H1 (cell line): Measurements from ENCODE around the gene FTHL17. TPM values are rescaled to one million over a fixed set of nuclear protein-coding genes. Genes with fewer than 3 reads are reported as not detected.

Experiments used
- CTCF ChIA-PET: fragments of 300-600 bp; sonication (Branson Sonifier 250); formaldehyde crosslinking; loops from one replicate; lab custom pipeline; 2021; ENCODE audit not compliant: partially characterized antibody; lab: Charles Lee
- POLR2A ChIA-PET: fragments of 300-600 bp; sonication (Branson Sonifier 250); formaldehyde crosslinking; loops from one replicate; lab custom pipeline; 2021; ENCODE audit warnings: inconsistent platforms; ENCODE audit not compliant: partially characterized antibody; lab: Charles Lee
- DNase-seq, 2 experiments: peaks; one replicate each; pipeline versions ENCODE4 v3.0.0 to v3.0.0-alpha.2; 2010 to 2022; ENCODE audit warnings: low spot score in 2 of 2, low read depth in 1 of 2, mixed read lengths in 1 of 2
- FAIRE-seq: peaks from 2 replicates; lab custom pipeline; 2011; peaks lifted over from hg19 to GRCh38; lab: Jason Lieb, UNC
- H2AFZ ChIP-seq: 2 replicates; pipeline ENCODE4 v1.8.1; 2012; ENCODE audit warnings: low read length, inconsistent platforms
- H2AK5ac ChIP-seq: 2 replicates; pipeline ENCODE4 v1.6.1; 2013; ENCODE audit warnings: low read depth, low read length
- H2BK120ac ChIP-seq: replicated peaks from 2 replicates; pipeline ENCODE3; 2013; ENCODE audit warnings: low read depth, low read length, inconsistent platforms
- H2BK12ac ChIP-seq: 2 replicates; pipeline ENCODE4 v1.6.1; 2013; ENCODE audit warnings: low read depth, low read length
- H2BK15ac ChIP-seq: 2 replicates; pipeline ENCODE4 v1.6.1; 2013; ENCODE audit warnings: low read length
- H2BK20ac ChIP-seq: 2 replicates; pipeline ENCODE4 v1.6.1; 2013; ENCODE audit warnings: low read length
- H2BK5ac ChIP-seq: 2 replicates; pipeline ENCODE4 v1.6.1; 2013; ENCODE audit warnings: low read depth, low read length
- H3K14ac ChIP-seq: 2 replicates; pipeline ENCODE4 v1.6.1; 2013; ENCODE audit warnings: inconsistent platforms; ENCODE audit not compliant: insufficient read length
- H3K18ac ChIP-seq: 2 replicates; pipeline ENCODE4 v1.6.1; 2013; ENCODE audit warnings: low read length; ENCODE audit errors: extremely low read depth
- H3K23ac ChIP-seq: 2 replicates; pipeline ENCODE4 v1.6.1; 2013; ENCODE audit warnings: inconsistent platforms; ENCODE audit not compliant: insufficient read length
- H3K23me2 ChIP-seq: 2 replicates; pipeline ENCODE4 v1.6.1; 2013; ENCODE audit warnings: low read depth, low read length
- H3K27ac ChIP-seq: 2 replicates; pipeline ENCODE4 v1.6.1; 2011; ENCODE audit warnings: low read depth, low read length, inconsistent platforms
- H3K27me3 ChIP-seq, 4 experiments: replicated peaks in 1 of 4; 1 replicate in 1 of 4; 2 replicates in 3 of 4; pipeline versions ENCODE4 v1.6.1 to v1.8.1; 2011 to 2013; ENCODE audit warnings: low read length in 3 of 4, mild to moderate bottlenecking in 3 of 4, inconsistent platforms in 2 of 4, mixed read lengths in 2 of 4, moderate library complexity in 1 of 4; ENCODE audit not compliant: control insufficient read depth in 3 of 4, insufficient read depth in 3 of 4; ENCODE audit errors: extremely low read depth in 1 of 4
- H3K36me3 ChIP-seq, 4 experiments: 2 replicates each; pipeline versions ENCODE4 v1.6.1 to v1.8.1; 2011 to 2013; ENCODE audit warnings: mild to moderate bottlenecking in 4 of 4, low read length in 3 of 4, moderate library complexity in 2 of 4, control low read depth in 1 of 4, inconsistent platforms in 1 of 4; ENCODE audit not compliant: insufficient read depth in 4 of 4, control insufficient read depth in 2 of 4
- H3K4ac ChIP-seq: replicated peaks from 2 replicates; pipeline ENCODE3; 2013; ENCODE audit warnings: low read length, low read depth, mixed read lengths, inconsistent platforms; ENCODE audit not compliant: insufficient read length
- H3K4me1 ChIP-seq, 4 experiments: replicated peaks in 1 of 4; 1 replicate in 1 of 4; 2 replicates in 3 of 4; pipeline versions ENCODE4 v1.6.1 to v1.8.1; 2011 to 2013; ENCODE audit warnings: low read length in 3 of 4, inconsistent platforms in 2 of 4, mixed read lengths in 1 of 4; ENCODE audit not compliant: insufficient read depth in 4 of 4, control insufficient read depth in 3 of 4
- H3K4me2 ChIP-seq, 2 experiments: 2 replicates each; pipeline versions ENCODE4 v1.6.1 to v1.8.1; 2011 to 2013; ENCODE audit warnings: low read depth in 2 of 2, low read length in 2 of 2, control low read depth in 1 of 2, inconsistent platforms in 1 of 2, mild to moderate bottlenecking in 1 of 2; ENCODE audit not compliant: insufficient read depth in 1 of 2
- H3K4me3 ChIP-seq, 4 experiments: fragments of 200-600, 300-600 bp in 1 of 4; sonication (generic), shearing (Covaris generic), sonication (Bioruptor Twin) in 1 of 4; 2 replicates each; pipeline versions ENCODE4 v1.5.1 to v1.8.1; 2011 to 2016; ENCODE audit warnings: low read length in 4 of 4, low read depth in 3 of 4, control low read depth in 2 of 4, inconsistent platforms in 2 of 4, mild to moderate bottlenecking in 2 of 4, mixed read lengths in 1 of 4, moderate library complexity in 1 of 4; ENCODE audit not compliant: insufficient read depth in 2 of 4; ENCODE audit errors: extremely low read depth in 1 of 4
- H3K56ac ChIP-seq: replicated peaks from 2 replicates; pipeline ENCODE3; 2013; ENCODE audit warnings: low read depth, mild to moderate bottlenecking, mixed read lengths, low read length, inconsistent platforms; ENCODE audit not compliant: insufficient read length
- H3K79me1 ChIP-seq: 2 replicates; pipeline ENCODE4 v1.6.1; 2013; ENCODE audit warnings: low read depth, low read length, control low read depth
- H3K79me2 ChIP-seq, 2 experiments: 2 replicates each; pipeline versions ENCODE4 v1.6.1 to v1.8.1; 2012 to 2013; ENCODE audit warnings: low read length in 2 of 2, mild to moderate bottlenecking in 2 of 2, inconsistent platforms in 1 of 2; ENCODE audit not compliant: insufficient read depth in 2 of 2, control insufficient read depth in 1 of 2
- H3K9ac ChIP-seq, 4 experiments: replicated peaks in 1 of 4; 1 replicate in 1 of 4; 2 replicates in 3 of 4; pipeline versions ENCODE4 v1.6.1 to v1.8.1; 2011 to 2013; ENCODE audit warnings: low read depth in 3 of 4, low read length in 3 of 4, control low read depth in 2 of 4, mild to moderate bottlenecking in 2 of 4, moderate library complexity in 2 of 4, inconsistent platforms in 1 of 4; ENCODE audit errors: extremely low read depth in 1 of 4
- H3K9me3 ChIP-seq, 2 experiments: 2 replicates each; pipeline versions ENCODE4 v1.6.1 to v1.8.1; 2012 to 2013; ENCODE audit warnings: mild to moderate bottlenecking in 2 of 2, moderate library complexity in 2 of 2, control low read depth in 1 of 2, inconsistent platforms in 1 of 2, low read depth in 1 of 2, low read length in 1 of 2, mixed read lengths in 1 of 2; ENCODE audit not compliant: insufficient read depth in 2 of 2
- H4K20me1 ChIP-seq, 2 experiments: replicated peaks in 1 of 2; 2 replicates each; pipeline versions ENCODE3 to v1.8.1; 2011 to 2013; ENCODE audit warnings: inconsistent platforms in 2 of 2, low read length in 2 of 2, mild to moderate bottlenecking in 1 of 2; ENCODE audit not compliant: insufficient read depth in 2 of 2, control insufficient read depth in 1 of 2
- H4K5ac ChIP-seq: 2 replicates; pipeline ENCODE4 v1.6.1; 2013; ENCODE audit warnings: low read length, low read depth, mixed read lengths, inconsistent platforms; ENCODE audit not compliant: insufficient read length
- H4K8ac ChIP-seq: 2 replicates; pipeline ENCODE4 v1.8.0; 2013; ENCODE audit warnings: mild to moderate bottlenecking, moderate library complexity, low read length, inconsistent platforms; ENCODE audit not compliant: insufficient read depth; ENCODE audit errors: extremely low read depth
- H4K91ac ChIP-seq: replicated peaks from 2 replicates; pipeline ENCODE3; 2013; ENCODE audit warnings: low read length, mixed read lengths, inconsistent platforms; ENCODE audit not compliant: insufficient read length
- CBX5 ChIP-seq: fragments of 300-800, 300-1000 bp; sonication (generic); IDR thresholded peaks from 2 replicates; pipeline ENCODE4 v1.7.1; 2016; ENCODE audit warnings: antibody characterized with exemption, low read length, low read depth
- CEBPB ChIP-seq: IDR thresholded peaks from 2 replicates; pipeline ENCODE4 v1.6.1; 2012; ENCODE audit warnings: low read depth, low read length
- CHD2 ChIP-seq: IDR thresholded peaks from 2 replicates; pipeline ENCODE4 v1.6.1; 2012; ENCODE audit warnings: low read length, improper control_type of control experiment
- EZH2 ChIP-seq: fragments of 200-600 bp; sonication (generic); IDR thresholded peaks from 2 replicates; pipeline ENCODE4 v1.7.1; 2012; ENCODE audit warnings: low read depth, mild to moderate bottlenecking, moderate library complexity, low read length, inconsistent platforms; ENCODE audit not compliant: severe bottlenecking
- GABPA ChIP-seq: IDR thresholded peaks from 2 replicates; pipeline ENCODE4 v1.6.1; 2011; ENCODE audit warnings: mild to moderate bottlenecking, low read length, moderate library complexity, borderline replicate concordance; ENCODE audit not compliant: insufficient read depth
- GTF2F1 ChIP-seq: IDR thresholded peaks from 2 replicates; pipeline ENCODE4 v1.6.1; 2012; ENCODE audit warnings: low read depth, low read length, improper control_type of control experiment, borderline replicate concordance
- HDAC6 ChIP-seq: IDR thresholded peaks from one replicate; pipeline ENCODE4 v1.7.1; 2012; ENCODE audit warnings: low read depth, mild to moderate bottlenecking, inconsistent platforms, low read length, moderate library complexity
- JUND ChIP-seq: IDR thresholded peaks from 2 replicates; pipeline ENCODE4 v1.6.1; 2011; ENCODE audit warnings: mild to moderate bottlenecking, improper control_type of control experiment, low read length
- POLR2A ChIP-seq, 2 experiments: IDR thresholded peaks; 1 replicate in 1 of 2; 2 replicates in 1 of 2; pipeline ENCODE4 v1.6.1; 2011; ENCODE audit warnings: low read depth in 2 of 2, low read length in 2 of 2, mild to moderate bottlenecking in 2 of 2; ENCODE audit errors: control extremely low read depth in 1 of 2
- RAD21 ChIP-seq, 2 experiments: IDR thresholded peaks in 1 of 2; conservative IDR thresholded peaks in 1 of 2; 2 replicates each; pipeline ENCODE4 v1.6.1; 2011; ENCODE audit warnings: low read depth in 2 of 2, low read length in 2 of 2, improper control_type of control experiment in 1 of 2, inconsistent platforms in 1 of 2, mild to moderate bottlenecking in 1 of 2, moderate library complexity in 1 of 2
- RXRA ChIP-seq: IDR thresholded peaks from 2 replicates; pipeline ENCODE4 v1.6.1; 2011; ENCODE audit warnings: low read depth, mild to moderate bottlenecking, low read length, moderate library complexity; ENCODE audit not compliant: insufficient read depth
- SP1 ChIP-seq: IDR thresholded peaks from 2 replicates; pipeline ENCODE4 v1.6.1; 2011; ENCODE audit warnings: low read depth, low read length
- TAF7 ChIP-seq: optimal IDR thresholded peaks from 2 replicates; pipeline ENCODE3; 2011; ENCODE audit warnings: low read depth, mild to moderate bottlenecking, inconsistent platforms, low read length, moderate library complexity, borderline replicate concordance
- TBP ChIP-seq: IDR thresholded peaks from 2 replicates; pipeline ENCODE4 v1.6.1; 2011; ENCODE audit warnings: low read depth, low read length, improper control_type of control experiment
- TEAD4 ChIP-seq: IDR thresholded peaks from 2 replicates; pipeline ENCODE4 v1.6.1; 2012; ENCODE audit warnings: low read depth, low read length, inconsistent platforms, mixed read lengths
- WGBS, 2 experiments: shearing (Covaris generic) in 1 of 2; methylation state at CpG; one replicate each; pipeline versions ENCODE4 v1.1.6 to v1.1.7; 2013 to 2015; ENCODE audit warnings: low lambda C conversion rate in 2 of 2, mixed read lengths in 2 of 2, inconsistent platforms in 1 of 2, low coverage in 1 of 2, missing lambda C conversion rate in 1 of 2; ENCODE audit not compliant: insufficient replicate concordance in 2 of 2, insufficient coverage in 1 of 2, insufficient read length in 1 of 2; ENCODE audit errors: extremely low coverage in 1 of 2, missing lambda C conversion rate in 1 of 2; 5-methylcytosine and 5-hydroxymethylcytosine counted together
- polyA plus RNA-seq, 7 experiments: library from polyadenylated mRNA; depleted of rRNA in 3 of 7; stranded (reverse) in 5 of 7; unstranded in 2 of 7; fragments of >200 nt in 5 of 7; fragments of 200-250 nt in 2 of 7; gene quantifications; 1 replicate in 5 of 7; 2 replicates in 1 of 7; 4 replicates in 1 of 7; pipeline versions ENCODE4 v1.2.1 to v1.2.3, GENCODE V29; 2011 to 2013; ENCODE audit warnings: missing spikeins in 2 of 7, mixed read lengths in 2 of 7
- total RNA-seq: library from RNA; stranded (reverse); fragmentation: NEBNext Ultra II Directional; extraction: Animal tissue kit (Norgen Biotek cat#: 25700); gene quantifications from 2 replicates; pipeline ENCODE4 v1.2.1, GENCODE V29; 2021
- TF ChIP-seq, protein P1 (sequence below): IDR thresholded peaks from 2 replicates; pipeline ENCODE4 v1.6.1; 2012; ENCODE audit warnings: inconsistent platforms

FTHL17 gene
- total and polyA plus RNA-seq, 2 of the 8 experiments (the other 6 are each of a cell fraction or from before 2014, with no cell fraction given): not detected

- ChIA-PET CTCF (interaction anchor here (1.0 to 2.3 kb wide), 2 partner anchors 14 to 16 kb away, joined by 3 to 16 read pairs; no protein-coding TSS in a partner anchor), POLR2A (no interaction called here)
- H3K9ac ChIP-seq: no peak overlapping the region
- no peak overlapping the region for H4K5ac ChIP-seq
- no peak overlapping the region for H2AFZ ChIP-seq
- H2BK15ac ChIP-seq: no peak overlapping the region
- no peak overlapping the region for H3K27ac ChIP-seq
- TF ChIP-seq RAD21 (IDR thresholded peaks at IDR 0.05 in 1 of 2, conservative IDR thresholded peaks at IDR 0.05 in 1 of 2; ENCODE audit: low read depth in 2 of 2, low read length in 2 of 2) (no peak), CBX5 (no peak), TEAD4 (no peak), TAF7 (no peak), HDAC6 (no peak), RXRA (no peak), CHD2 (no peak), TBP (no peak), POLR2A (IDR thresholded peaks at IDR 0.05; ENCODE audit: control extremely low read depth in 1 of 2, low read depth in 2 of 2, low read length in 2 of 2) (no peak), GABPA (no peak), JUND (no peak), SP1 (no peak), GTF2F1 (no peak), CEBPB (no peak), EZH2 (no peak)
- TF ChIP-seq, protein P1, sequence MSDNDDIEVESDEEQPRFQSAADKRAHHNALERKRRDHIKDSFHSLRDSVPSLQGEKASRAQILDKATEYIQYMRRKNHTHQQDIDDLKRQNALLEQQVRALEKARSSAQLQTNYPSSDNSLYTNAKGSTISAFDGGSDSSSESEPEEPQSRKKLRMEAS: no peak
- H3K4me2 ChIP-seq: no peak overlapping the region
- no peak overlapping the region for H2BK5ac ChIP-seq
- H4K20me1 ChIP-seq: no peaks in the 10 kb centered on the region
- H3K23ac ChIP-seq: no peak overlapping the region
- no peaks in the 10 kb centered on the region for H3K9me3 ChIP-seq
- H3K56ac ChIP-seq: no peak overlapping the region
- H2BK120ac ChIP-seq: no peak overlapping the region
- no peaks in the 10 kb centered on the region for H3K79me1 ChIP-seq
- no peak overlapping the region for H2AK5ac ChIP-seq
- H4K91ac ChIP-seq: no peak overlapping the region
- H3K79me2 ChIP-seq: no peaks in the 10 kb centered on the region
- no peak overlapping the region for H3K4ac ChIP-seq
- no peak overlapping the region for H2BK12ac ChIP-seq
- H3K18ac ChIP-seq: no peak overlapping the region
- DNase-seq (no peak), FAIRE-seq (no peak)
- H2BK20ac ChIP-seq: no peak overlapping the region
- H3K27me3 ChIP-seq: no peaks in the 10 kb centered on the region
- H3K36me3 ChIP-seq: no peaks in the 10 kb centered on the region
- H3K4me3 ChIP-seq: no peak overlapping the region
- WGBS, 2 experiments: 89% methylated on average over 2 of the region's 2 CpGs; no CpG with 5 or more reads in 1 of the 2 experiments
- H3K14ac ChIP-seq: no peak overlapping the region
- H3K23me2 ChIP-seq: no peaks in the 10 kb centered on the region
- H4K8ac ChIP-seq: no peak overlapping the region
- no peaks in the 10 kb centered on the region for H3K4me1 ChIP-seq
These were observed 50.3 kb downstream of the FTHL17 start for GRCh38 chrX:31021537-31021936.
